ENCODE data around the gene TMEM132A. TPM values are rescaled to one million over a fixed set of nuclear protein-coding genes. Genes with fewer than 3 reads are reported as not detected.
A peak's percentile ranks its signal among the peaks of the same experiment; 100 is the strongest.

The TMEM132A gene
- total and polyA plus RNA-seq, 9 of the 15 experiments (the other 6 are each of a cell fraction or from before 2014, with no cell fraction given): 0.04 to 1.1 (median 0.18) TPM; not detected in 4

GRCh38 chr11:60906132-60906972, 17.9 kb upstream of the TMEM132A start, which contains the start of gene PRPF19 (continued):
- TF ChIP-seq HOMEZ (CRISPR knock-in tag; IDR thresholded peaks at IDR 0.05) (no peak), ELF4 (CRISPR knock-in tag; IDR thresholded peaks at IDR 0.05) (no peak), BRD9 (IDR thresholded peaks at IDR 0.05; ENCODE audit: low read depth, partially characterized antibody) (no peak), GTF2E2 (tag; IDR thresholded peaks at IDR 0.05) (no peak; the same call in 1 of the 2 replicates), NUFIP1 (IDR thresholded peaks at IDR 0.05; ENCODE audit: partially characterized antibody) (no peak), ZNF174 (CRISPR knock-in tag; IDR thresholded peaks at IDR 0.05) (no peak), EP400 (IDR thresholded peaks at IDR 0.05) (peak; percentile 95), CCNT2 (IDR thresholded peaks at IDR 0.05; ENCODE audit: borderline replicate concordance, extremely low read depth, insufficient read length, low read depth, low read length) (no peak), NR3C1 (CRISPR knock-in tag; IDR thresholded peaks at IDR 0.05) (peak; percentile 92; the same call in 1 of the 2 replicates)
- TF ChIP-seq, protein P1, sequence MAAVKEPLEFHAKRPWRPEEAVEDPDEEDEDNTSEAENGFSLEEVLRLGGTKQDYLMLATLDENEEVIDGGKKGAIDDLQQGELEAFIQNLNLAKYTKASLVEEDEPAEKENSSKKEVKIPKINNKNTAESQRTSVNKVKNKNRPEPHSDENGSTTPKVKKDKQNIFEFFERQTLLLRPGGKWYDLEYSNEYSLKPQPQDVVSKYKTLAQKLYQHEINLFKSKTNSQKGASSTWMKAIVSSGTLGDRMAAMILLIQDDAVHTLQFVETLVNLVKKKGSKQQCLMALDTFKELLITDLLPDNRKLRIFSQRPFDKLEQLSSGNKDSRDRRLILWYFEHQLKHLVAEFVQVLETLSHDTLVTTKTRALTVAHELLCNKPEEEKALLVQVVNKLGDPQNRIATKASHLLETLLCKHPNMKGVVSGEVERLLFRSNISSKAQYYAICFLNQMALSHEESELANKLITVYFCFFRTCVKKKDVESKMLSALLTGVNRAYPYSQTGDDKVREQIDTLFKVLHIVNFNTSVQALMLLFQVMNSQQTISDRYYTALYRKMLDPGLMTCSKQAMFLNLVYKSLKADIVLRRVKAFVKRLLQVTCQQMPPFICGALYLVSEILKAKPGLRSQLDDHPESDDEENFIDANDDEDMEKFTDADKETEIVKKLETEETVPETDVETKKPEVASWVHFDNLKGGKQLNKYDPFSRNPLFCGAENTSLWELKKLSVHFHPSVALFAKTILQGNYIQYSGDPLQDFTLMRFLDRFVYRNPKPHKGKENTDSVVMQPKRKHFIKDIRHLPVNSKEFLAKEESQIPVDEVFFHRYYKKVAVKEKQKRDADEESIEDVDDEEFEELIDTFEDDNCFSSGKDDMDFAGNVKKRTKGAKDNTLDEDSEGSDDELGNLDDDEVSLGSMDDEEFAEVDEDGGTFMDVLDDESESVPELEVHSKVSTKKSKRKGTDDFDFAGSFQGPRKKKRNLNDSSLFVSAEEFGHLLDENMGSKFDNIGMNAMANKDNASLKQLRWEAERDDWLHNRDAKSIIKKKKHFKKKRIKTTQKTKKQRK (IDR thresholded peaks at IDR 0.05; ENCODE audit: borderline replicate concordance, low read depth, low read length): no peak
